ENCODE measurements around the gene NEK10. TPM values are rescaled to one million over a fixed set of nuclear protein-coding genes. Genes with fewer than 3 reads are reported as not detected.

NEK10 gene
- total RNA-seq, 1 experiment from 2014 or later: 5.7 TPM

DNA sequence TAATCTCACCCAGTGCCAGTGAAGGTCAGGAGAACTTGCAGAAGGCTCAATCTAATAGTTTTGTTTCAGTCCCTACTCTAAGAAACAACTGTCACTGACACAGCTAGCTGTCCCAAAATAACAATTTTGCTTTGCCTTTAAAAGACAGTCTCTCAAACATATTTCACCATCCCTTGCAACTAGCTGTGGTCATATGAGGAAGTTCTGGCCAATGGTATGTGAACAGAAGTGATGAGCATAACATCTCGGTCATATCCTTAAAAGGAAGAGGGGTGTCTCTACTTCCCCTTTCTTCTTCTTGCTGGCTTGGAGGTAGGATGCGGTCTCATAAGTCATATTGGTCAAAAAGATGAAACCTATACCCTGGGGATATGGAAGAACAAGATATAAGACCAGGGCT lies 198.1 kb downstream of the NEK10 start:
- in situ Hi-C loops (cut with HindIII; ENCODE audit: low pct_unique_long_range_greater_than_20kb, low sequenced_read_pairs): no loop called here
- CTCF ChIA-PET: no interaction called here

GRCh38 chr3:27166888-27167287 lies 202.3 kb downstream of the NEK10 start:
- no peak for DNase-seq (ENCODE audit: low read depth, low spot score)
- no peak for ATAC-seq
- no TSS peak for BruUV-seq (replicated peaks)
- H3K27ac ChIP-seq (ENCODE audit: low read length): no peak overlapping the region
- TF ChIP-seq SIN3A (IDR thresholded peaks at IDR 0.05; ENCODE audit: borderline replicate concordance, insufficient read depth, low read depth, low read length): no peak
- no peak for TF ChIP-seq REST (IDR thresholded peaks at IDR 0.05; ENCODE audit: insufficient read depth in 1 of 2, low read depth in 2 of 2, low read length in 1 of 2)
- TF ChIP-seq POLR2AphosphoS5 (IDR thresholded peaks at IDR 0.05; ENCODE audit: low read depth, low read length): no peak
- TF ChIP-seq CTCF (IDR thresholded peaks at IDR 0.05): no peak
- TF ChIP-seq TCF7L2 (IDR thresholded peaks at IDR 0.05; ENCODE audit: low read depth, low read length): no peak
- H3K4me3 ChIP-seq (ENCODE audit: low read depth in 2 of 2, low read length in 2 of 2): no peak overlapping the region
- CTCF ChIA-PET: no interaction called here
- POLR2A ChIA-PET: no interaction called here
- intact Hi-C loops (cut with micrococcal nuclease; ENCODE audit: unreplicated experiment) (no loop called here), in situ Hi-C loops (cut with HindIII; ENCODE audit: low pct_unique_long_range_greater_than_20kb, low sequenced_read_pairs) (no loop called here)
- H3K9me3 ChIP-seq (ENCODE audit: control insufficient read depth, insufficient read depth, low read depth, low read length): no peaks in the 10 kb centered on the region
- no peaks in the 10 kb centered on the region for H3K36me3 ChIP-seq (ENCODE audit: control insufficient read depth, insufficient read depth, low read length)
- no peaks in the 10 kb centered on the region for H3K27me3 ChIP-seq (ENCODE audit: control insufficient read depth, insufficient read depth, low read length)
- no peaks in the 10 kb centered on the region for H3K4me1 ChIP-seq (ENCODE audit: control insufficient read depth, insufficient read depth, low read length)

More for the DNA sequence above, 198.1 kb downstream of the NEK10 start:
- Histone ChIP-seq H3K36me3 (ENCODE audit: control insufficient read depth, insufficient read depth, low read length) (no peaks in the 10 kb centered on the region), H3K27ac (ENCODE audit: low read length) (no peak overlapping the region), H3K9me3 (ENCODE audit: control insufficient read depth, insufficient read depth, low read depth, low read length) (no peaks in the 10 kb centered on the region), H3K4me3 (ENCODE audit: low read depth in 2 of 2, low read length in 2 of 2) (no peak overlapping the region), H3K27me3 (ENCODE audit: control insufficient read depth, insufficient read depth, low read length) (no peaks in the 10 kb centered on the region), H3K4me1 (ENCODE audit: control insufficient read depth, insufficient read depth, low read length) (no peaks in the 10 kb centered on the region)
- POLR2A ChIA-PET: no interaction called here
- DNase-seq (ENCODE audit: low read depth, low spot score) (no peak), ATAC-seq (no peak)
- no peak for TF ChIP-seq CTCF (IDR thresholded peaks at IDR 0.05)
- TF ChIP-seq SIN3A (IDR thresholded peaks at IDR 0.05; ENCODE audit: borderline replicate concordance, insufficient read depth, low read depth, low read length): no peak
- intact Hi-C loops (cut with micrococcal nuclease; ENCODE audit: unreplicated experiment): no loop called here
- no TSS peak for BruUV-seq (replicated peaks)

DNA sequence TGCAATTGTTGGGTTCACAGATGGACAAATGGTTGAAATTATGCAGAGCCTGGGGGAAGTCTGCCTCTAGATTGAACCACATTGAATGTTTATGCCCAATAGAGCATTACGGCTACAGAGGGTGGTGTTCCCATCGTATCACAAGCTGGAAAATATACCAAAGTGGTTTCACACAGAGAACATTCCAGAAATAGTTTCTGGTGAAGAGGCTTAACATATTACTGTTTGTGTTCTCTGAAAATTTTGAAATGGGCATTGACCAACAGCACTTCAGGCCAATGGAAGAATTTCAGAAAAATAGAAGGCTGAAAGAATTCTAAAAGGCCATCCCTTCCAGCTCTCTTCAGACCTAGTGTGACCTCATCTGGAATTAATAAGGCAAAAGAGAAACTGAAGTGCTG lies 203.9 kb downstream of the NEK10 start:
- Histone ChIP-seq H3K4me1 (ENCODE audit: control insufficient read depth, insufficient read depth, low read length) (no peaks in the 10 kb centered on the region), H3K27ac (ENCODE audit: low read length) (no peak overlapping the region), H3K27me3 (ENCODE audit: control insufficient read depth, insufficient read depth, low read length) (no peaks in the 10 kb centered on the region), H3K36me3 (ENCODE audit: control insufficient read depth, insufficient read depth, low read length) (no peaks in the 10 kb centered on the region), H3K9me3 (ENCODE audit: control insufficient read depth, insufficient read depth, low read depth, low read length) (no peaks in the 10 kb centered on the region), H3K4me3 (ENCODE audit: low read depth in 2 of 2, low read length in 2 of 2) (no peak overlapping the region)
- POLR2A ChIA-PET: no interaction called here
- TF ChIP-seq REST (IDR thresholded peaks at IDR 0.05; ENCODE audit: insufficient read depth in 1 of 2, low read depth in 2 of 2, low read length in 1 of 2): no peak
- TF ChIP-seq SIN3A (IDR thresholded peaks at IDR 0.05; ENCODE audit: borderline replicate concordance, insufficient read depth, low read depth, low read length): no peak
- TF ChIP-seq TCF7L2 (IDR thresholded peaks at IDR 0.05; ENCODE audit: low read depth, low read length): no peak
- no peak for TF ChIP-seq CTCF (IDR thresholded peaks at IDR 0.05)
- TF ChIP-seq POLR2AphosphoS5 (IDR thresholded peaks at IDR 0.05; ENCODE audit: low read depth, low read length): no peak
- intact Hi-C loops (cut with micrococcal nuclease; ENCODE audit: unreplicated experiment) (no loop called here), in situ Hi-C loops (cut with HindIII; ENCODE audit: low pct_unique_long_range_greater_than_20kb, low sequenced_read_pairs) (no loop called here)
- no peak for DNase-seq (ENCODE audit: low read depth, low spot score)
- CTCF ChIA-PET: no interaction called here
- no peak for ATAC-seq
- BruUV-seq (replicated peaks): no TSS peak

Measured in Panc1 (cell line).